ENCODE measurements around the gene ZBTB11.
"Not testable (repeated sequence)": the region's sequence is repeated elsewhere in the genome, so short reads cannot be mapped to it uniquely, and the experiment has no call there.

The ZBTB11 gene

GRCh38 chr3:101676765-101677435 is at the start of gene ZBTB11:
ZBTB11 (minus strand) TSS chr3:101677132; CDS start chr3:101676914, 218 bp downstream.
- H3K36me3 ChIP-seq (ENCODE audit: insufficient read depth, low read length), result peaks cover 11% of the 10 kb centered on the region
- H3K9ac ChIP-seq (ENCODE audit: low read depth, low read length), result peak within 1 kb of the TSS; percentile 93
- no peaks in the 10 kb centered on the region for H3K4me1 ChIP-seq (ENCODE audit: insufficient read depth, low read length)
- no peaks in the 10 kb centered on the region for H3K9me3 ChIP-seq (ENCODE audit: control insufficient read depth, insufficient read depth, low read length)

DNA sequence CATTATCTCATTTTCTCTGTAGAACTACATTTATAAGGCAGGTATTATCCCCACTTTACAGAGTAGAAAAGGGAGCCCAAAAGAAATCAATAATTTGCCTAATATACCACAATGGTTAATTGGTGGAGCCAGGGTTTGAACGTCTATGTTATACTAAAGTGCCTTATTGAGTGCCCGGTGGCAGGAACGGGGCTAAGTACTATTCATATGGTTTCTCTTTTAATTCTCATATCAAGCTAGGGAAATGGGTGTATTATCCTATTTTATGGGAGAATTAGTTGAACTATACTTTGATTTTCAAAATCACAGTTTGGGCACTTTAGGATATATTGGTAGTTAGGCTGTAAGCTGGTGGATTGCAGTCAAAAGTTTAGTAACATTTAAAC is 49.0 kb upstream of the ZBTB11 start:
- Histone ChIP-seq H3K9ac (ENCODE audit: low read depth, low read length) (peak overlapping the region; percentile 83; the same call in 1 of the 2 replicates), H3K4me1 (ENCODE audit: insufficient read depth, low read length) (peaks cover 8% of the 10 kb centered on the region; the same call in 1 of the 2 replicates), H3K36me3 (ENCODE audit: insufficient read depth, low read length) (no peaks in the 10 kb centered on the region; the same call in 1 of the 2 replicates), H3K9me3 (ENCODE audit: control insufficient read depth, insufficient read depth, low read length) (no peaks in the 10 kb centered on the region)

GRCh38 chr3:101725194-101725889 is 48.4 kb upstream of the ZBTB11 start:
- peaks cover 9% of the 10 kb centered on the region; the same call in 1 of the 2 replicates for H3K4me1 ChIP-seq (ENCODE audit: insufficient read depth, low read length)
- no peaks in the 10 kb centered on the region for H3K9me3 ChIP-seq (ENCODE audit: control insufficient read depth, insufficient read depth, low read length)
- peak overlapping the region; percentile 83 for H3K9ac ChIP-seq (ENCODE audit: low read depth, low read length)
- no peaks in the 10 kb centered on the region; the same call in 1 of the 2 replicates for H3K36me3 ChIP-seq (ENCODE audit: insufficient read depth, low read length)

DNA sequence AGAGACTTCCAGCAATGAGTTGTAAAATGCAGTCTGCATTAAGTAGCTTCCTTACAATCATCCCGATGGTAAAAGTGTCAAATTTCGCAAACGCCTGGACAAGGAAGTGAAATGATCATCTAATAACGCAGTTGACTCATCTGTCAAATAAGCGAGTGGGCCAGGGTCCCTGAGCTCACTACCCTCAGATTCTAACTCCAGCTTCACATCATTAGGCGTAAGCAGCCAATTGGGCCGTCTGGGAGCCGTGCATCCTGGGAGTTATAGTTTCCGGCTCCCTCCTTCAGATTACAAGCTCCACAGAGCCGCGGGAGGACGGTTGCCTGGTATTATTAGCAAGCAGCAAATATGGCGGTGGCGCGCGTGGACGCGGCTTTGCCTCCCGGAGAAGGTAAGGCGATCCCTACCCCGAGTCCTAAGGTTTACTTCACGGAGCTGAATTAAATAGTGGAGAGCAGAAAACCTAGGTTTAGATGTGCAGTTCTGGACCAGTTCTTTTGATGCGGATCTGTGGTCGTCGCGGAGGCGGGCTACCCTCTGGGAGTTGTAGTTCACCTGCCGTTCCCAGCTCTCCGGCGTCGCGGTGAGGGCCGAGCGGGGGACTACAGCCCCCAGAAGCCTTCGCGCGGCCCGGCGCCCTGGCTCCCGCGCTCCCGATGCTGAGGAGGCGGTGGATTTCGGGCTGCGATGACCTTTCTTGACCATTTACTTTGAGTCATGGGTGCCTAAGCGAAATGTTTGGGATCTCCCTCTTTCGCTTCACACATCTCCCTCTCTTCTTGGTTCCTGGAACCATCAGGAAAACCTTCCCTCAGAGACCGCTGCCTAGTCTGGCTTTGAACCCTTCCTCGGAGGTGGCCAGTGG is 47.6 kb upstream of the ZBTB11 start, which contains the start of gene CEP97:
CEP97 (plus strand) TSS at position 286 of the 865 bp plus-strand sequence; CDS start at position 349, 63 bp downstream.
- Histone ChIP-seq H3K4me1 (ENCODE audit: insufficient read depth, low read length) (peaks cover 9% of the 10 kb centered on the region; the same call in 1 of the 2 replicates), H3K36me3 (ENCODE audit: insufficient read depth, low read length) (no peaks in the 10 kb centered on the region; the same call in 1 of the 2 replicates), H3K9me3 (ENCODE audit: control insufficient read depth, insufficient read depth, low read length) (no peaks in the 10 kb centered on the region), H3K9ac (ENCODE audit: low read depth, low read length) (peak within 1 kb of the TSS; percentile 83)

GRCh38 chr3:101722394-101723173 is 45.7 kb upstream of the ZBTB11 start:
- Histone ChIP-seq H3K4me1 (ENCODE audit: insufficient read depth, low read length) (peaks cover 9% of the 10 kb centered on the region; the same call in 1 of the 2 replicates), H3K9ac (ENCODE audit: low read depth, low read length) (no peak overlapping the region), H3K9me3 (ENCODE audit: control insufficient read depth, insufficient read depth, low read length) (no peaks in the 10 kb centered on the region), H3K36me3 (ENCODE audit: insufficient read depth, low read length) (no peaks in the 10 kb centered on the region)

DNA sequence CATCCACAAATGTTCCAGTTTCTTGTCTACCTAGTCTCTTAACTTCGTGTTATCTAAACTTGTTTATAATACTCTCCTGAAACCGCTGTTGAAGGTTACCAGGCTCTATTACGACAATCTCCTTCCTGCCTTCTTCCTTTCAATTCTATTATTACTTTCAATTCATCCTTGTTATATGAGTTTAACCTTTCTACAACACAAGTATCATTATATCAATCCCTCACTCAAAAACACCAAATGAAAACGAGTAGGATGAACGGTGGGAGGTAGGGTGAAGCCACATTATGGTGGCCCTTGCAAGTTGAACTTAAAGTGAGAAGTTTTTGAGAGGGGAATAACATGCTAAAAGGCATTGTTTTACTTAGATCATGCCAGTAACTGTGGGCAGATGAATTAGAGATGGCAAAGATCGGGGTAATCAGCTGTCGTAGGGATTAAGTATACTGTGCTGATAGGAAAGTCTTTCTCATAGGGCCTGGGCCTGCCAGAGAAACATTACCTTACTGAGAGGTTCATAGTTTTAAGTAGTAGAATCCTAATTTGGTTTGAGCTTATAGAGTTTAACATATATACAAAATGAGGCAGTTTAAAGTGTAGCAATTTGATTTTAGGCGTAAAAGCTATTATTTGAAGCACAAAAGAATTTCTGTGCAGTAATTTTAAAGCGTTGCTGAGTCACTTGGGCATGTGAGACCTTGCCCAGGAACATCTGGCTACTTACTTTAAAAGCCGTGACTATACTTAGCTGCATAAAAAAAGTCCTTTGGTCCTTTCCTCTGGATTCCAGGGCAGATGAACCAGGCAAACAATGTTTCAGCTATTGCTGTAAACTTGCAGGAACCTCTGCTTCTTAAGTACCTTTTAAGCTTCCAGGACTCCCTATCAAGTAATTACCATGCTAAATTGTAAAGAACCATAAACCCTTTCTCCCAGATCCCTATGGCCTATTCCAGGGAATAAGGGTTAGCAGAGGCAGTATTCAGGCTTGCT is 44.2 kb upstream of the ZBTB11 start:
- Histone ChIP-seq H3K9ac (ENCODE audit: low read depth, low read length) (no peak overlapping the region), H3K36me3 (ENCODE audit: insufficient read depth, low read length) (no peaks in the 10 kb centered on the region), H3K9me3 (ENCODE audit: control insufficient read depth, insufficient read depth, low read length) (no peaks in the 10 kb centered on the region), H3K4me1 (ENCODE audit: insufficient read depth, low read length) (peaks cover 9% of the 10 kb centered on the region; the same call in 1 of the 2 replicates)

- Histone ChIP-seq H3K9me3 (ENCODE audit: control insufficient read depth, insufficient read depth, low read length) (no peaks in the 10 kb centered on the region), H3K36me3 (ENCODE audit: insufficient read depth, low read length) (no peaks in the 10 kb centered on the region), H3K9ac (ENCODE audit: low read depth, low read length) (no peak overlapping the region), H3K4me1 (ENCODE audit: insufficient read depth, low read length) (peaks cover 9% of the 10 kb centered on the region; the same call in 1 of the 2 replicates)
These were observed 42.8 kb upstream of the ZBTB11 start for GRCh38 chr3:101719604-101720185.

DNA sequence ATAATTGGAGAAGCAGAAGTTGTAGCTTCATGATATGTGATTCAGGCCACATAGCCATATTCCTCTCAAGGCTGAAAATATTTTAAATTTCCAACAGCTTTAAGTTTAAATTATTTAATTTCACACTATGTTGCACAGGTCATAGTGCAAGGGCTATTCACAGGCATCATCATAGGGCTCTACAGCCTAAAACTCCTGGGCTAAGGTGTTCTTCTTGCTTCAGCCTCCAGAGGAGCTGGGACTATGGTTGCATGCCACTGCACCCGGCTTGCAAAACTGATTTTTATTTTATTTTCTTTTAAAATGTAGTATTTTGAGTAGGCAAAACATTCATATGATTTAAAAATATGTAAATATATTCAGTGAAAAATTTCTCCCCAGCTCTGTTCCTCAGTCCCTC is 41.5 kb upstream of the ZBTB11 start:
- Histone ChIP-seq H3K4me1 (ENCODE audit: insufficient read depth, low read length) (peaks cover 9% of the 10 kb centered on the region; the same call in 1 of the 2 replicates), H3K9me3 (ENCODE audit: control insufficient read depth, insufficient read depth, low read length) (no peaks in the 10 kb centered on the region), H3K36me3 (ENCODE audit: insufficient read depth, low read length) (no peaks in the 10 kb centered on the region), H3K9ac (ENCODE audit: low read depth, low read length) (no peak overlapping the region)

DNA sequence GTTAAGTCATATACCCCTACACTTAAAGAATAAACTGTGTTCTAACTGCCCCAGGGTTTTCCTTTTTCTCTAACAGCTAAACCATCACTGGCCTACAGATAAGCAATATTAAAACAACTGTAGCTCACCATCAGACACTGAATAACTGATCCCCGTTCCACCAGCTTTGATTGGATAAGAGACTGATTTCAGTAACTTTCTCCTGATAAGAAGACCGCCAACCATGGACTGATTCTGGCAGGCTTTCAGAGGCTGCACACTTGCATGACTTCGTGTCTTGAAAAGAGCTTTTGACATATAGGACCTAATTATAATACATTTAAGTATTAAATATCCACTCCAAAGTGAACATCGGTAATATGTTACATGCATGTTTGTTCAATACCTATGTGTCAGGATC is 32.2 kb upstream of the ZBTB11 start:
- Histone ChIP-seq H3K4me1 (ENCODE audit: insufficient read depth, low read length) (no peaks in the 10 kb centered on the region), H3K9ac (ENCODE audit: low read depth, low read length) (no peak overlapping the region), H3K9me3 (ENCODE audit: control insufficient read depth, insufficient read depth, low read length) (peaks cover 15% of the 10 kb centered on the region), H3K36me3 (ENCODE audit: insufficient read depth, low read length) (no peaks in the 10 kb centered on the region; the same call in 1 of the 2 replicates)

- not testable (repeated sequence) for H3K9me3 ChIP-seq (ENCODE audit: control insufficient read depth, insufficient read depth, low read length); H3K9ac ChIP-seq (ENCODE audit: low read depth, low read length); H3K36me3 ChIP-seq (ENCODE audit: insufficient read depth, low read length)
- H3K4me1 ChIP-seq (ENCODE audit: insufficient read depth, low read length), result peaks cover 11% of the 10 kb centered on the region
These were observed 27.7 kb upstream of the ZBTB11 start for GRCh38 chr3:101704639-101705038.

DNA sequence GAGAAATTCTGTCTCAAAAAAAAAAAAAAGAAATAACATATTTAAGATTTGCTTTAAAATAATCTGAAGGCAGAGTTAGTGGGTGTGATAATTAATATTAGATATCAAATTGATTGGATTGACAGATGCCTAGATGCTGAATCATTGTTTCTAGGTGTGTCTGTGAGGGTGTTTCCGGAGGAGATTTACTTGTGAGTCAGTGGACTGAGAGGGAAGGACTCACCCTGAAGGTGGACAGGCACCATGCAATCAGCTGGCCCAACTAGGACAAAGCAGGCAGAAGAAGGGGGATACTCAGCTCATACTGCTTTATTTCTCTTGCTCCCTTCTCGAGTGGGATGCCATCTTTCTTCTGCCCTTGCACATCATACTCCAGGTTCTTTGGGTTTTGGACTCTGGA is 26.2 kb upstream of the ZBTB11 start:
- peaks cover 11% of the 10 kb centered on the region for H3K4me1 ChIP-seq (ENCODE audit: insufficient read depth, low read length)
- no peaks in the 10 kb centered on the region for H3K9me3 ChIP-seq (ENCODE audit: control insufficient read depth, insufficient read depth, low read length)
- H3K36me3 ChIP-seq (ENCODE audit: insufficient read depth, low read length), result no peaks in the 10 kb centered on the region
- H3K9ac ChIP-seq (ENCODE audit: low read depth, low read length), result no peak overlapping the region

GRCh38 chr3:101702726-101703125 is 25.8 kb upstream of the ZBTB11 start:
- Histone ChIP-seq H3K9me3 (ENCODE audit: control insufficient read depth, insufficient read depth, low read length) (no peaks in the 10 kb centered on the region), H3K36me3 (ENCODE audit: insufficient read depth, low read length) (no peaks in the 10 kb centered on the region), H3K9ac (ENCODE audit: low read depth, low read length) (no peak overlapping the region), H3K4me1 (ENCODE audit: insufficient read depth, low read length) (peaks cover 11% of the 10 kb centered on the region)

Measured in ES-I3 (cell line).